ENCODE measurements around the gene INAFM2.

GRCh38 chr15:40369474-40369869, 46.0 kb downstream of the INAFM2 start:
- no peak for TF ChIP-seq CTCF (IDR thresholded peaks at IDR 0.05; ENCODE audit: poor library complexity)
- TF ChIP-seq EZH2phosphoT487 (IDR thresholded peaks at IDR 0.05; ENCODE audit: low read depth, severe bottlenecking, unreplicated experiment): no peak

Measured in hepatocyte (in vitro differentiated cells).